Measurements from ENCODE around the gene NAV2.

GRCh38 chr11:19912115-19912957 lies 199.7 kb downstream of the NAV2 start:
- TF ChIP-seq CTCF (IDR thresholded peaks at IDR 0.05; ENCODE audit: low read depth, low read length) (no peak), POLR2A (IDR thresholded peaks at IDR 0.05; ENCODE audit: extremely low read depth, insufficient read length) (no peak), MAX (IDR thresholded peaks at IDR 0.05; ENCODE audit: low read depth, low read length) (no peak)

Measured in NB4 (cell line).